Renal pelvis (tissue), 4 donors: Measurements from ENCODE around the gene RFTN2. TPM values are rescaled to one million over a fixed set of nuclear protein-coding genes. Genes with fewer than 3 reads are reported as not detected.
"Not testable (repeated sequence)": the region's sequence is repeated elsewhere in the genome, so short reads cannot be mapped to it uniquely, and the experiment has no call there.

ENCODE experiments used
- DNase-seq: peaks from one replicate; pipeline ENCODE4 v3.0.0-alpha.2; 2013
- polyA plus RNA-seq, 3 donors: library from polyadenylated mRNA; unstranded; fragments of 120-200 nt; gene quantifications; one replicate each; pipeline ENCODE4 v1.2.1, GENCODE V29; 2013; ENCODE audit not compliant: insufficient read length in 3 of 3

The RFTN2 gene
- polyA plus RNA-seq, 3 donors = 14.5 to 18.3 (median 16.3) TPM

GRCh38 chr2:197695206-197695605 lies 19.8 kb upstream of the RFTN2 start:
- DNase-seq = not testable (repeated sequence)

GRCh38 chr2:197677483-197677882 lies 2.1 kb upstream of the RFTN2 start:
- no peak for DNase-seq

GRCh38 chr2:197677056-197677455 lies 1.7 kb upstream of the RFTN2 start:
- no peak for DNase-seq

GRCh38 chr2:197675711-197676188 lies 363 bp upstream of the RFTN2 start:
- DNase-seq = peak; percentile 66

GRCh38 chr2:197674591-197674990 lies 796 bp downstream of the RFTN2 start:
- peak; percentile 58 for DNase-seq

- DNase-seq = peak; percentile 5
These were observed 1.3 kb downstream of the RFTN2 start for GRCh38 chr2:197674060-197674459.

GRCh38 chr2:197673606-197674005 lies 1.8 kb downstream of the RFTN2 start:
- peak; percentile 7 for DNase-seq

GRCh38 chr2:197673106-197673505 lies 2.3 kb downstream of the RFTN2 start:
- peak; percentile 14 for DNase-seq

- DNase-seq = no peak
These were observed 3.0 kb downstream of the RFTN2 start for GRCh38 chr2:197672371-197672893.

- DNase-seq = no peak
These were observed 6.3 kb downstream of the RFTN2 start for GRCh38 chr2:197669077-197669476.

GRCh38 chr2:197668296-197668695 lies 7.1 kb downstream of the RFTN2 start:
- DNase-seq = no peak

- DNase-seq = no peak
These were observed 9.1 kb downstream of the RFTN2 start for GRCh38 chr2:197666277-197666676.

GRCh38 chr2:197661626-197662025 lies 13.8 kb downstream of the RFTN2 start:
- DNase-seq = no peak

GRCh38 chr2:197657562-197657961 lies 17.8 kb downstream of the RFTN2 start:
- DNase-seq = no peak

- DNase-seq = no peak
These were observed 27.3 kb downstream of the RFTN2 start for GRCh38 chr2:197647961-197648690.

- no peak for DNase-seq
These were observed 33.7 kb downstream of the RFTN2 start for GRCh38 chr2:197641666-197642065.

- DNase-seq = not testable (repeated sequence)
These were observed 34.7 kb downstream of the RFTN2 start for GRCh38 chr2:197640571-197641122.

- DNase-seq = no peak
These were observed 42.2 kb downstream of the RFTN2 start for GRCh38 chr2:197633109-197633657.

- no peak for DNase-seq
These were observed 47.3 kb downstream of the RFTN2 start for GRCh38 chr2:197628043-197628500.

- DNase-seq = no peak
These were observed 48.3 kb downstream of the RFTN2 start for GRCh38 chr2:197626965-197627625.

GRCh38 chr2:197620133-197620532 lies 55.3 kb downstream of the RFTN2 start:
- peak; percentile 71 for DNase-seq

- no peak for DNase-seq
These were observed 60.3 kb downstream of the RFTN2 start for GRCh38 chr2:197615016-197615652.
